ENCODE results near the gene PCNP.
"Not testable (repeated sequence)": the region's sequence is repeated elsewhere in the genome, so short reads cannot be mapped to it uniquely, and the experiment has no call there.

PCNP gene

DNA sequence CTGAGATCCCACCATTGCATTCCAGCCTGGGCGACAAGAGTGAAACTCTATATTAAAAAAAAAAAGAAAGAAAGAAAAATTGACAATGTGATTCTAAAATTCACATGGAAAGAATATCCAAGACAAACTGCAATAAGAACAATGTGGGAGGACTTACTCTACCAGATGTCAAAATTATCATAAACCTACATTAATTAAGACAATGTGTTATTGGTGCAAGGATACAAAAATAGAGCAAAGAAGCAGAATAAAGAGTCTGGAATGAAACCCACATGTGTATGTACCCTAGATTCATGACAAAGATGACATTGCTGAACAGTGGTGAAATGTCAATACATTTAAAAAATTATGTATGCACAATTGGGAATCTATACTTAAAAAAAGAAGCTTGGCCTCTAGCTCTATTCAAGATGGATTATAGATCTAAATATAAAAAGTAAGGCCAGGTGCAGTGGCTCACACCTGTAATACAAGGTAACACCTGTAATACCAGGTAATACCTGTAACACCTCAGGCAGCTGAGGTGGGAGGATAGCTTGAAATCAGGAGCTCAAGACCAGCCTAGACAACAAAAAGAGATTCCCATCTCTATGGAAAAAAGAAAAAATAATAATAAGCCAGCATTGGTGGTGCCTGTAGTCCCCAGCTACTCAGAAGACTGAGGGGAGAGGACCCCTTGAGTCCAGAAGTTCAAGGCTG is 57.3 kb downstream of the PCNP start:
- in situ Hi-C loops (cut with MboI; ENCODE audit: low sequenced_read_pairs): no loop called here

DNA sequence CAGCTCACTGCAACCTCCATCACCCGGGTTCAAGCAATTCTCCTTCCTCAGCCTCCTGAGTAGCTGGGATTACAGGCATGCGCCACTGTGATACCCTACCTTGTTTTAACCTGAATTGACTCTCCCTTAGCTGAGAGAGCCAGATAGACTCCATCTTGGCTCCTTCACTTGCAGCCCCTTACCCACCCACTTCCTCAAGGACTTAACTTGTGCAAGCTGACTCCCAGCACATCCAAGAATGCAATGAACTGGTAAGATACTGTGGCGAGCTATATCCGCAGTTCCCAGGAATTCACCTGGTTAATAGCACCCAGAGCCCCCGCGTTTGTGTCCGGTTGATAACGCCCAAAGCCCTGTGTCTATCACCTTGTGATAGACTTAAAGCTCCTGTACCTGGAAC is 58.0 kb downstream of the PCNP start:
- in situ Hi-C loops (cut with MboI; ENCODE audit: low sequenced_read_pairs): not testable (repeated sequence)

- in situ Hi-C loops (cut with MboI; ENCODE audit: low sequenced_read_pairs): no loop called here
Measured at GRCh38 chr3:101632586-101632985, 58.6 kb downstream of the PCNP start.

DNA sequence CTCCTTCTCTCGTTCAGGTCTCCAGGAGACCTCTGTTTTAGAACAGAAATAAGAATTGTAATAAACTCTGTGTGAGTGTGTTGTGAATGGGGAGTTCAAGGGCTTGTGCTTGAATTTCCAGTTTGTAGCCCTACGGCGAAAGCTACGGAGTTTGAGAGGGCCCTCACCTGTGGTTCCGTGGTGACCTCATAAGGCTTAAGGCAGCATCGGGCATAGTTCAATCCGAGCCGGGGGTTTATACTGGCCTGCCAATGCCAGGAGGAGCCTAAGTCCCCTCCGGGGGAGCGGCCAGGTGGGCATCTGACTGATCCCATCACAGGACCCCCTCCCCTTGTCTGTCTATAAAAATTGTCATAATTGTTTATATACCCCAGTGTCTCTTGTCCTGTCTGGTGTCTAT is 59.2 kb downstream of the PCNP start:
- in situ Hi-C loops (cut with MboI; ENCODE audit: low sequenced_read_pairs): no loop called here

DNA sequence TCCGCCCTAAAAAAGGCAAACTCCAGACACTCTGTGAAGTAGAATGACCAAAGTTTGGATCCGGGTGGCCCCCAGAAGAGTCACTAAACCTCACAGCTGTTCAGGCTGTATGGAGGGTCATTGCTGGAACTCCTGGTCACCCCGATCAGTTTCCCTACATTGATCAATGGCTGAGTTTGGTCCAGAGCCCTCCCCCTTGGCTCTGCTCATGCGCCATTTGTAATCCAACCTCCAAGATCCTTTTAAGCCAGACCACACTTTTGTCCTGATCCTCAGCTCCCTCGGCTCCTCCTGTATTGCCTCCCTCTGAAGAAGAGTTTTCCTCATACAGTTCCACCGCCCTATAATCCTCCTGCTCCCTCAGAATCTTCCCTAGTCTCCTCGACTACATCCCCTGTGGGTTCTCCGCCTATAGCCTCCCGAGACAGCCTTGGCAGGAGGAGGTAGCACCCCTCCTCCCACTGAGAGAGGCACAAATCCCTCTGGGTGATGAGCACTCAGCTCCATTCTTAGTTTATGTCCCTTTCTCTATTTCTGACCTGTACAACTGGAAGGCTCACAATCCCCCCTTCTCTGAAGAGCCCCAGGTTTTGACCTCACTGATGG is 60.7 kb downstream of the PCNP start:
- in situ Hi-C loops (cut with MboI; ENCODE audit: low sequenced_read_pairs): no loop called here

GRCh38 chr3:101635345-101635744 is 61.4 kb downstream of the PCNP start:
- in situ Hi-C loops (cut with MboI; ENCODE audit: low sequenced_read_pairs): no loop called here

DNA sequence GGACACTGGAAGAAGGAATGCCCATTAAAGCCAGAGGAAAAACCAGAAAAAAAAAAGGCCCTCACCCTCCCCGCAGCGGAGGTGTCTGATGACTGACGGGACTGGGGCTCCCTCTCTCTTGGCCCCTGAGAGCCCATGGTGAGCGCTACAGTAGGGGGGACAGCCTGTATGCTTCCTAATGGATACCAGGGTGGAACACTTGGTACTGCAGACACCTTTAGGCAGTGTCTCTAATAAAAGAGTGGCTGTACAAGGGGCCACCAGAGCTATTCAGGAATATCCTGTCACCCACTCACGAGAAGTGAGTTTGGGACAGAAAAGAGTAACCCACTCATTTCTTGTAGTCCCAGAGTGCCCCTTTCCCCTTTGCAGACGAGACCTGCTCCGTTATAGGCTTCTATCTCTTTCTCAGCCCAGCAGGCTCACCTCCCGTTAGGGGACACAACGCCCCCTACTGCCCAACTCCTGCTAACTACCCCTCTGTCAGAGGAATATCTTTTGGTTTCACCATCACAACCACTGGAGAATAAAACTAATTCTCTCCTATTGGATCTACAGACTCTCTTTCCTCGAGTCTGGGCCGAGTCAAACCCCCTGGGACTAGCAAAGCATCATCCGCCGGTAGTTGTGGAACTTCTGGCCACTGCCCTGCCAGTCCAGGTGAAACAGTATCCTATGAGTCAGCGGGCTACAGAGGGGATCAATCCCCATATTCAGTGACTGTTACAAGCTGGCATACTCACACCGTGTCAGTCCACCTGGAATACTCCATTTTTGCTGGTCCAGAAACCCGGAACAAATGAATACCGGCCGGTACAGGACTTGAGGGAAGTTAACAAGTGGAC is 62.2 kb downstream of the PCNP start:
- in situ Hi-C loops (cut with MboI; ENCODE audit: low sequenced_read_pairs): no loop called here

DNA sequence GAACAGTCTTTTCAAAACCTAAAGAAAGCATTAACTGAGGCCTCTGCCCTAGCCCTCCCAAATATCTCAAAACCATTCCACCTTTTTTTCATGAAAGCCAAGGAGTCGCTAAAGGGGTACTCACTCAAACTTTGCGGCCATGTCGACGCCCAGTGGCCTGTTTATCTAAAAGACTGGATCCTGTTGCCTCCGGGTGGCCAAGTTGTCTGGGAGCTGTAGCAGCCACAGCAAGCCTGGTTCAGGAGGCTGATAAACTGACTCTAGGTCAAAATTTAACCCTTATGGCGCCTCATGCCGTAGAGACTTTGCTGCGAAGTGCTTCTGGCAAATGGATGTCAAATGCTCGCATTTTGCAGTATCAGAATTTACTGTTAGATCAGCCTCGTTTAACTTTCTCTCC is 63.5 kb downstream of the PCNP start:
- in situ Hi-C loops (cut with MboI; ENCODE audit: low sequenced_read_pairs): no loop called here

DNA sequence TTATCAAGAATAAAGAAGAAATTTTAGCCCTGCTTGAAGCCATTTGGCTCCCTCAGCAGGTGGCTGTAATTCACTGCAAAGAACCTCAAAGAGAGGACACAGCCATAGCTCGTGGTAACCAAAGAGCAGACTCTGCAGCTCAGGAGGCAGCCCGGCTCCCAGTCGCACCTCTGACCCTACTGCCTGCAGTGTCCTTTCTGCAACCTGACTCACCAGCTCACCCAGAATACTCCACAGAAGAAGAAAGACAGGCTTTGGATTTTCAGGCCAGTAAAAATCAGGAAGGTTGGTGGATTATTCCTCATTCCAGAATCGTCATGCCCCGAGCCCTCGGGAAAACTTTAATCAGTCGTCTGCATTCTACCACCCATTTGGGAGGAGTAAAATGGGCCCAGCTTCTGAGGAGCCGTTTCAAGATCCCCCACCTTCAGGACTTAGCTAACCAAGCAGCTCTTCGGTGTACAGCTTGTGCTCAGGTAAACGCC is 64.3 kb downstream of the PCNP start:
- in situ Hi-C loops (cut with MboI; ENCODE audit: low sequenced_read_pairs): no loop called here

DNA sequence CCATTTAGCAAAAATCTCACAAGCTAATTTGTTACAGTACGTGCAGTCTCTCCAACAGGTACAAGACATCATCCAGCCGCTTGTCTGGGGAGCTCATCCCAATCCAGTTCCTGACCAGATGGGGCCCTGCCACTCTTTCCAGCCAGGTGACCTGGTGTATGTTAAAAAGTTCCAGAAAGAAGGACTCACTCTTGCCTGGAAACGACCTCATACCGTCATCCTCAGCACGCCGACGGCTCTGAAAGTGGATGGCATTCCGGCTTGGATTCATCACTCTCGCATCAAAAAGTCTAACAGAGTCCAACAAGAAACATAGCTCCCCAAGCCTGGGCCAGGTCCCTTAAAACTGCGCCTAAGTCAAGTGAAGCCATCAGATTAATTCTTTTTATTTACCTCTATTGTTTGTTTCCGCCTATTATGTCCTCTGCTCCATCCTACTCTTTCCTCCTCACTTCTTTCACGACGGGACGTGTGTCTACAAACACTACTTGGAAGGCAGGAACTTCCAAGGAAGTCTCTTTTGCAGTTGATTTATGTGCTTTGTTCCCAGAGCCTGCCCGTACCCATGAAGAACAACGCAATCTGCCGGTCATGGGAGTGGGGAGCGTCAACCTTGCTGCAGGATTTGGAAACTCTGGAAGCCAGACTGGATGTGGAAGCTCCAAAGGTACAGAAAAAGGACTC is 65.4 kb downstream of the PCNP start:
- in situ Hi-C loops (cut with MboI; ENCODE audit: low sequenced_read_pairs): no loop called here

- in situ Hi-C loops (cut with MboI; ENCODE audit: low sequenced_read_pairs): no loop called here
Measured at GRCh38 chr3:101640256-101640655, 66.3 kb downstream of the PCNP start.

DNA sequence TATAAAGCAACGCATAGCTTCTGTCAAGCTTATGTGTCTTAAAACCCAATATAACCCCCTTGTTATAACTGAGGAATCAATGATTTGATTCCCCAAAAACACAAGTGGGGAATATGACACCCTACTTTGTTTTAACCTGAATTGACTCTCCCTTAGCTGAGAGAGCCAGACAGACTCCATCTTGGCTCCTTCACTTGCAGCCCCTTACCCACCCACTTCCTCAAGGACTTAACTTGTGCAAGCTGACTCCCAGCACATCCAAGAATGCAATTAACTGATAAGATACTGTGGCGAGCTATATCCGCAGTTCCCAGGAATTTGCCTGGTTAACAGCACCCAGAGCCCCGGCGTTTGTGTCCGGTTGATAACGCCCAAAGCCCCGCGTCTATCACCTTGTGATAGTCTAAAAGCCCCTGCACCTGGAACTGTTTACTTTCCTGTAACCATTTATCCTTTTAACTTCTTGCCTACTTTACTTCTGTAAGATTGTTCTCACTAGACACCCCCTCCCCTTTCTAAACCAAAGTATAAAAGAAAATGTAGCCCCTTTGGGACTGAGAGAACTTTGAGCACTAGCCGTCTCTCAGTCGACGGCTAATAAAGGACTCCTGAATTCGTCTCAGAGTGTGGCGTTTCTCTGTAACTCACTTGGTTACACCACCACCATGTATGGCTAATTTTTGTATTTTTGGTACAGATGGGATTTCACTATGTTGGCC is 67.6 kb downstream of the PCNP start:
- in situ Hi-C loops (cut with MboI; ENCODE audit: low sequenced_read_pairs): not testable (repeated sequence)

GRCh38 chr3:101642441-101642840 is 68.5 kb downstream of the PCNP start:
- in situ Hi-C loops (cut with MboI; ENCODE audit: low sequenced_read_pairs): no loop called here

- in situ Hi-C loops (cut with MboI; ENCODE audit: low sequenced_read_pairs): no loop called here
Measured at GRCh38 chr3:101643009-101643844, 69.2 kb downstream of the PCNP start.
